ENCODE measurements around the gene CACNA1I.

- TF ChIP-seq POLR2A (IDR thresholded peaks at IDR 0.05) (no peak), CTCF (IDR thresholded peaks at IDR 0.05) (no peak), POLR2AphosphoS5 (IDR thresholded peaks at IDR 0.05) (no peak)
These were observed 53.3 kb downstream of the CACNA1I start for GRCh38 chr22:39623603-39624500.

Measured in sigmoid colon (tissue), 4 donors.